GM23248 (cell line): ENCODE results near the gene STMND1.

Experiments used
- EZH2 ChIP-seq: fragments of 200-600 bp; sonication (generic); IDR thresholded peaks from 2 replicates; pipeline ENCODE4 v1.6.1; 2018; ENCODE audit warnings: antibody characterized with exemption, mild to moderate bottlenecking; ENCODE audit not compliant: insufficient read depth, poor library complexity, severe bottlenecking
- EZH2phosphoT487 ChIP-seq: fragments of 200-600 bp; sonication (generic); IDR thresholded peaks from 2 replicates; pipeline ENCODE4 v1.6.1; 2018; ENCODE audit warnings: antibody characterized with exemption, moderate library complexity, mild to moderate bottlenecking, low read depth; ENCODE audit not compliant: insufficient read depth

DNA sequence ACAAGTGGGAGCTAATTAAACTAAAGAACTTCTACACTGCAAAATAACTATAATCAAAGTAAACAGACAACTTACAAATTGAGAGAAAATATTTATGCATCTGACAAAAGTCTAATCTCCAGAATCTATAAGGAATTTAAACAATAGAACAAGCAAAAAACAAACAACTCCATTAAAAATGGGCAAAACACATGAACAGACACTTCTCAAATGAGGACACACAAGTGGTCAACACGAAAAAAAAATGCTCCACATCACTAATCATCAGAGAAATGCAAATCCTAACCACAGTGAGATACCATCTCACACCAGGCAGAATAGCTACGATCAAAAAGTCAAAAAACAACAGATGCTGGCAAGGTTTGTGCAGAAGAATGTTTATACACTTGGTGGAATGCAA lies 36.2 kb downstream of the STMND1 start:
- TF ChIP-seq EZH2, result no peak
- no peak for TF ChIP-seq EZH2phosphoT487
